Adrenal gland (tissue), 12 donors: ENCODE data around the gene BRD1. TPM values are rescaled to one million over a fixed set of nuclear protein-coding genes. Genes with fewer than 3 reads are reported as not detected.

Source experiments
- DNase-seq, 7 donors: peaks; one replicate each; pipeline ENCODE4 v3.0.0-alpha.2; 2019 to 2020
- H3K27ac ChIP-seq, 5 donors: fragments of 200-600 bp; sonication (generic) in 4 of 5; 1 replicate in 3 of 5; 2 replicates in 2 of 5; pipeline versions ENCODE4 v1.5.1 to v1.8.0; 2016 to 2020; ENCODE audit warnings: mild to moderate bottlenecking in 1 of 5
- H3K27me3 ChIP-seq: fragments of 200-600 bp; 2 replicates; pipeline ENCODE4 v1.8.0; 2021
- H3K36me3 ChIP-seq, 2 donors: fragments of 200-600 bp; replicated peaks in 1 of 2; 1 replicate in 1 of 2; 2 replicates in 1 of 2; pipeline versions ENCODE4 v1.5.1 to v1.8.0; 2018 to 2022
- H3K4me1 ChIP-seq, 2 donors: fragments of 200-600 bp; replicated peaks in 1 of 2; 1 replicate in 1 of 2; 2 replicates in 1 of 2; pipeline versions ENCODE4 v1.5.1 to v1.8.0; 2018 to 2021
- H3K4me3 ChIP-seq, 4 donors: fragments of 200-600 bp; sonication (generic) in 3 of 4; one replicate each; pipeline ENCODE4 v1.5.1; 2016 to 2018
- H3K9me3 ChIP-seq, 3 donors: fragments of 200-600 bp; sonication (generic) in 1 of 3; replicated peaks in 1 of 3; 1 replicate in 2 of 3; 2 replicates in 1 of 3; pipeline versions ENCODE4 v1.5.1 to v1.8.0; 2016 to 2021
- CTCF ChIP-seq, 6 experiments: fragments of 450-650 bp in 4 of 6; fragments of 200-600 bp in 2 of 6; sonication (generic) in 1 of 6; IDR thresholded peaks; 1 replicate in 5 of 6; 2 replicates in 1 of 6; pipeline versions ENCODE4 v1.5.1 to v1.8.0; 2016 to 2021; ENCODE audit warnings: antibody characterized with exemption in 6 of 6, mild to moderate bottlenecking in 2 of 6, moderate library complexity in 1 of 6
- POLR2A ChIP-seq, 2 donors: fragments of 450-650 bp; IDR thresholded peaks; one replicate each; pipeline ENCODE4 v1.6.1; 2017; ENCODE audit warnings: antibody characterized with exemption in 2 of 2, mild to moderate bottlenecking in 2 of 2, moderate library complexity in 1 of 2
- WGBS, 4 donors: extraction: QIAGEN DNeasy Blood & Tissue Kit in 2 of 4; methylation state at CpG; one replicate each; pipeline versions ENCODE4 v1.1.5 to v1.1.7; 2013 to 2017; 5-methylcytosine and 5-hydroxymethylcytosine counted together
- intact Hi-C, 2 donors: fragments of 100-400 bp; cut with DNase I; formaldehyde crosslinking; loops; one replicate each; pipeline versions ENCODE4 v1.14.1 to v1.15.0; 2022 to 2023
- polyA plus RNA-seq, 3 donors: library from polyadenylated mRNA; stranded (reverse); fragments of 200-250 nt in 2 of 3; fragments of 350-450 nt in 1 of 3; fragmentation: Illumina TruSeq in 1 of 3; extraction: RNeasy Lipid Tissue Mini Kit (QIAGEN cat#74804) in 1 of 3; gene quantifications; one replicate each; pipeline ENCODE4 v1.2.3, GENCODE V29; 2013 to 2014
- total RNA-seq, 9 donors: library from RNA; depleted of rRNA in 4 of 9; stranded (reverse); fragments of >200 nt in 4 of 9; fragments of 120-200 nt in 1 of 9; fragmentation: NEBNext Ultra II Directional in 1 of 9; extraction: Animal tissue kit (Norgen Biotek cat#: 25700) in 1 of 9; gene quantifications; one replicate each; pipeline versions ENCODE4 v1.1.0 to v1.2.4, GENCODE V29; 2013 to 2023
- donor health status: healthy with polysubstance abuse.
- donor health status: Bipolar disorder and iron deficiency.
- donor health status: DM: yes; HTN: yes; CAD: no.
- donor health status: DM: no; HTN: no; CAD: no.
- donor health status: DM: no; HTN: no; CAD: no.
- donor health status: DM: yes; HTN: yes; CAD: no.

BRD1 gene
- total and polyA plus RNA-seq, 12 donors = 9.4 to 62.4 (median 26.6) TPM

DNA sequence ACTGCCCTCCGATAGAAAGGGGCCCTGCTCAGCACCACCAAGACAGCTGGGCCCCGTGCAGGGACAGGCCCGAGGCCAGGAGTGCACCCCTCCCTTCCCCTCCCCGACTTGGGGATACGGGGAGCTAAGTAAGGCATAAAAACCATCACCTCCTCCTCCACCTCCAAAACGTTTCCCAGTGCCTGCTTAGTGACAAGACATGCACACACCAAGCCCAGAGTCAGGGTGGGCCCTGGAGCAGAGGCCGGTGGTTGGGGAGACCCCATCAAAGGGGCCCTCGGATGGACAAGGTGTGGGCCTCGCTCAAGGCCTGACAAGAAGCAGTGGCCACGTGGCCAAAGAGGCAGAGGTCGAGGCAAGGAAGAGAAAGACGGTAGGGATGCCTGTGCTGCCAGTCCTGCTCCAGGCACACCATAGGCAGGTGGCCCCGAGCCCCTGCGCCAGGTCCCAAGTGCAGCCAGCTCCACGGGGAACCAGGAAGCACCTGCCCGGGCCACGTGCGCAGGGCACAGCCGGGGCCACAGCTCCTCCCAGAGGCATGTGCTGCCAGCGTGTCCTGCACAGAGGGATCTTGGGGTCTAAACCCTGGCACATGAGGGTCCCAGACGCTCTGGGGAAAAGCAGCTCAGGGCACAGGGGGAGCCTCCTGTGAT, 53.0 kb downstream of the BRD1 start:
- WGBS, 4 donors = 78 to 85% (median 81%) methylated on average over 16 to 21 of the region's 21 CpGs
- peaks cover 0 to 50% of the 10 kb centered on the region in 2 donors for H3K36me3 ChIP-seq
- no peak for DNase-seq
- intact Hi-C loops = no loop called here
- H3K9me3 ChIP-seq = no peaks in the 10 kb centered on the region
- H3K4me3 ChIP-seq = no peak overlapping the region
- TF ChIP-seq CTCF (IDR thresholded peaks at IDR 0.05) (no peak), POLR2A (IDR thresholded peaks at IDR 0.05) (no peak)
- peaks cover 2 to 7% of the 10 kb centered on the region in 2 donors for H3K4me1 ChIP-seq
- no peaks in the 10 kb centered on the region for H3K27me3 ChIP-seq
- no peak overlapping the region for H3K27ac ChIP-seq

DNA sequence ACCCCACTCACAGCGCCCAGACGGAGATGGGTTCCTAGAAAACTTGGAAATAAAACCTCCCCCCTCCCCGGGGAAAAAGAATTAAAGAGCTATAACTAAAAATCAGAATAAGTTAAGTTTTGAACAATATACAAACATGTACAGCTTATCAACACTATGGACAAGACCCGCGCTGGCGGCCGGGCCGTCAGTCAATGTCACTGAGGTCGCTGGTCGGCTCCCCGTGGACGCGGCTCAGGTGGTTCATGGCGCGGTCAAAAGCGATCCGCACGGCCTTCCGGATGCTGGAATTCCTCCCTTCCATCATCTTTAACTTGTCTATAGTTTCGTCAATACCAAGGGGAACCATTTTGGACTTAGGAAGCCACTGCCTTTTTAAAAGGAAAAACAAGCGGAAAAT, 53.6 kb downstream of the BRD1 start:
- Histone ChIP-seq H3K36me3 (peaks cover 0 to 50% of the 10 kb centered on the region in 2 donors), H3K4me3 (no peak overlapping the region), H3K27me3 (no peaks in the 10 kb centered on the region), H3K4me1 (peaks cover 0 to 6% of the 10 kb centered on the region in 2 donors), H3K27ac (no peak overlapping the region), H3K9me3 (no peaks in the 10 kb centered on the region)
- intact Hi-C loops = no loop called here
- TF ChIP-seq POLR2A (IDR thresholded peaks at IDR 0.05) = no peak
- TF ChIP-seq CTCF (IDR thresholded peaks at IDR 0.05) = no peak
- 92 to 94% (median 94%) methylated on average over 21 of the region's 21 CpGs for WGBS, 4 donors
- no peak for DNase-seq

- DNase-seq = no peak
- WGBS, 4 donors = 92 to 95% (median 95%) methylated on average over 11 of the region's 11 CpGs
- Histone ChIP-seq H3K4me1 (peaks cover 0 to 5% of the 10 kb centered on the region in 2 donors), H3K36me3 (peaks cover 0 to 50% of the 10 kb centered on the region in 2 donors), H3K4me3 (no peak overlapping the region), H3K27ac (no peak overlapping the region), H3K27me3 (no peaks in the 10 kb centered on the region), H3K9me3 (no peaks in the 10 kb centered on the region)
- intact Hi-C loops = no loop called here
- TF ChIP-seq CTCF (IDR thresholded peaks at IDR 0.05) (no peak), POLR2A (IDR thresholded peaks at IDR 0.05) (no peak)
Measured at GRCh38 chr22:49773531-49773930, 54.1 kb downstream of the BRD1 start.

DNA sequence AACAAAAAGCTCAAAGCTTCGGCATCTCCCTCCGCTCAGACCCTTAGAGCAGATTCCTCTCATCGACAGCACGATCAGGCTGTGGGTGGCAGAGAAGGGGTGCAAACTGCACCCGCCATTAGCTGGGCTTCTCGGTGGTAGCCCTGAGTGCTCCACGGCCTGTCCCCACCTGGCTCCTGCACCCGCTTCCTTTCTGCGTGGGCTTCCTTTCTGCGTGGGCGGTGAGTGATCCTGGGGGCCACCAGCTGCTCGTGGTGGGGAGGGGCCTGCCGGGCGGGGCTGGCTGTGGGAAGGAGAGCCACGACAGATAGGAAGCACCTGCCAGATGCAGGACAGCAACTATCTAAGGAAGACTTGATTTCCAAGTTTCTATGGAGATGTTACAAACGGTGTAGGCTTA, 55.0 kb downstream of the BRD1 start:
- H3K9me3 ChIP-seq = no peaks in the 10 kb centered on the region
- intact Hi-C loops = no loop called here

More for the DNA sequence above, 55.0 kb downstream of the BRD1 start:
- 73 to 80% (median 76%) methylated on average over 10 to 16 of the region's 16 CpGs for WGBS, 4 donors
- H3K27me3 ChIP-seq = no peaks in the 10 kb centered on the region
- peaks cover 0 to 5% of the 10 kb centered on the region in 2 donors for H3K4me1 ChIP-seq
- peaks cover 0 to 49% of the 10 kb centered on the region in 2 donors for H3K36me3 ChIP-seq
- TF ChIP-seq CTCF (IDR thresholded peaks at IDR 0.05) = no peak
- TF ChIP-seq POLR2A (IDR thresholded peaks at IDR 0.05) = no peak
- no peak overlapping the region for H3K27ac ChIP-seq
- DNase-seq = no peak
- no peak overlapping the region for H3K4me3 ChIP-seq
